Renal cortical epithelial cell (primary cell): ENCODE results near the gene NHSL1. TPM values are rescaled to one million over a fixed set of nuclear protein-coding genes. Genes with fewer than 3 reads are reported as not detected.

Source experiments
- DNase-seq: peaks from one replicate; pipeline ENCODE4 v3.0.0-alpha.2; 2011; ENCODE audit warnings: low read depth
- total RNA-seq: library from RNA; depleted of rRNA; stranded (reverse); fragments of >200 nt; gene quantifications from 2 replicates; pipeline ENCODE4 v1.2.3, GENCODE V29; 2014

Gene NHSL1
- total RNA-seq, 1 donor from 2014 or later, result 38.0 TPM

- peak; percentile 73 for DNase-seq
Measured at GRCh38 chr6:138428944-138429598, 70.2 kb downstream of the NHSL1 start.

DNA sequence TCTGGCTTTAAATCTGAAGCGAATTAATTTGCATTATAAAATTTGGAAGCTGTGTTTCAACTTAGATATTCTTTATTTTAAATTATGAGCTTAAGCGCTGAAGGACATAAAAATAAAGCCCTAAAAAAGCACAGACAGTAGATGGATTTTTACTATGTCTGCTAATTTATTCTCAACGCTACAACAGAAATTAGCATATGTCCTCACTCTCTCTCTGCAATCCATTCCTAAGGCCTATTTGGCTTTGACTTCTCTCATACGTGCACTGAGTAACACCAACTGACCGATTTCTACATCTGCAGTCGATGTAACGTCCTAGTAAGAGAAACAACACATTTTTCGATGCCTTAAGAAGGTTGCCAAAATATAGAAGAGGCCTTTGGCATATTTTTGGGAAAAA lies 71.6 kb downstream of the NHSL1 start:
- no peak for DNase-seq

DNA sequence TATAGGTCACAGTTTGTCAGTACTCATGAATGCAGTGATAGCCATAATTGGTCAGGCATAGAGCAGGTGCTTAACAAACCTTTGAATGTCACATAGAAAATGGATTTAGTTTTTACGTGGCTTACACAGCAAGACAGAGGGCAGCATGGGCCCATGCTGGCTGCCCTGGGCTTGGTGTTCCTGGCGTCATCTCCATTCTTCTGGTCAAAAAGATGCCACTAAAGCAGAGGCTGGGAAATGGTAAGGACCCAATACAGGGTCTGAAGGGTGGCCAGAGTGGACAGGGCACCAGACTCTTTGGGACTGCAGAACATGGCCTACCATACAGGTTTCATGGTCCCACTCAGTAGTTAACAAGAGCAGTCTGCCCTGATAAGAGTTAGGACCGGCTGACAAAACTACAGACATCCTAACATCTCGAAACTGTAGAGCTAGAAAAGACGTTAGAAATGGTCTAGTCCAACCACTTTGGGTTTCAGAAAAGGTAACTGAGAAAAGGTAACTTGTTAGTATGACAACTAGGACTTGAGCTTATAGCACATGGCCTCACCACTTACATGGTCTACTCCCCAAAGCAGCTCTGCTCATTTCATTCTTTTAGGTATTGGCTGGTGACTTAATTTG lies 72.7 kb downstream of the NHSL1 start:
- DNase-seq, result no peak

DNA sequence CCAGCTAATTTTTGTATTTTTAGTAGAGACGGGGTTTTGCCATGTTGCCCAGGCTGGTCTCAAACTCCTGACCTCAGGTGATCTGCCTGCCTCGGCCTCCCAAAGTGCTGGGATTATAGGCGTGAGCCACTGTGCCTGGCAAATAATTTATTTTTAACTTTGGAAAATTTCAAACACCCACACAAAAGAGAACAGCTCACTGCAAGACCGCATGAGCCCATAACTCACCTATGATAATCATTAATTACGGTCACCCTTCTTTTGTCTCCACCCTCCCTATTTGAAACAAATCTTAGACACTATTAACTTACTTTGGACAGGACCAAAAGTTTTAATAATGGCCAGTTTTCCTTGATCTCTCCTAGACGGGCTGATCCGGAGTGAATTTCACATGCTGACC lies 74.0 kb downstream of the NHSL1 start:
- DNase-seq, result peak; percentile 73

GRCh38 chr6:138424004-138424904 lies 75.0 kb downstream of the NHSL1 start:
- DNase-seq, result no peak

- no peak for DNase-seq
Measured at GRCh38 chr6:138422861-138423260, 76.4 kb downstream of the NHSL1 start.

DNA sequence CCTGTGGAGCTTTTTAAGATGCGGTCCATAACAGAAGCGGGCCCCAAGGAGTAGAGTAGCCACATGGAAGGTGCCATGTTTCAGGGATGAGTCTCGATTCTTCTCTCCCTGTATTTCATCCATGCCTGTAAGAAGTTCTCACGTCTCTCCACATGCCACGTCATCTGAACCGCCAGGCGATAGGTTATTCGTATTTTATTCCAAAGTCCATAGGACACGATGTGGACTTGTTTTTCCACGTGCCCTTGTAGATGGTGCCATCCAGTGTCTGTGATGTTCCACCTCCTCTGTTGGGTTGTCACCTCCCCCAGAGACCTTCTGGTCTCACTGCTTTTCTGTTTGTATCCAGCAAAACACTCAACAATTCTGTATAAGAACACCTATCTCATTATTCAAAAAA lies 77.7 kb downstream of the NHSL1 start:
- no peak for DNase-seq

DNA sequence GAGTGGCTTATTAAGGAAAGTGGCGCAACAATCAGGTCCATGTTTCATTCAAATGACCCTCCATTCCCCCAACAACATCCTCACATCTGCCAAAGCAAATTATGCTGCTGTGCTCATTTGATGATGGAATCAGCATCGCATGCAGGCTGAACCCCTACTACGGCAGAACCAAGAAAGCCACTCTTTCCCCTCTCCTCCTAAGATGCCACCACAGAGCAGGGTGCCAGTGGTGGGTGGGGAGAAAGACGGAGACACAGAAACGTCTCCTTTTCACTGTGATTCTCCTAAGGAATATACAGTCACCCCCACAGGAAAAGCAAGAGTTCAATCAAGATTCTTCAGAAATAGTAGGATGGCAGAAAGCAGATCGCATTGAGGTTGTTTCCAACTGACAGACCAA lies 78.2 kb downstream of the NHSL1 start:
- no peak for DNase-seq

- DNase-seq, result no peak
Measured at GRCh38 chr6:138420356-138420755, 78.9 kb downstream of the NHSL1 start.

DNA sequence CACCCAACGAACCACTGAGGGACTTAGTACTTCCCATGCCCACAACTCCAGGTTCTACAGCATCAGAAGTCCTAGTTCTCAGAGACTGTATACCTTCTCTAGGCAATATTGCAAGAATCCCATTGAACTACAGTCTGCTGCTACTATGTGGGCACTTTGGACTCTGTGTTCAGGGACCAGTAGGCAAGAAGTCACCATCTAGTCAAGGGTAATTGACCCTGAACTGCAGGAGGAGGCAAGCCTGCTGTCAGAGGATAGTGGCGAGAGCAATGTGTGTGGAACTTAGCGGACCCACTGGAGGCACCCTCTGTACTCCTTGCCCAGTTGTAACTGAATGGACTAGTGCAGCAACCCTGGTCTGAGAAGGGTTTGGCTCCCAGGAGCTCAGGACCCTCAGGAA lies 79.5 kb downstream of the NHSL1 start:
- no peak for DNase-seq

- DNase-seq, result no peak
Measured at GRCh38 chr6:138418118-138418742, 81.1 kb downstream of the NHSL1 start.

DNA sequence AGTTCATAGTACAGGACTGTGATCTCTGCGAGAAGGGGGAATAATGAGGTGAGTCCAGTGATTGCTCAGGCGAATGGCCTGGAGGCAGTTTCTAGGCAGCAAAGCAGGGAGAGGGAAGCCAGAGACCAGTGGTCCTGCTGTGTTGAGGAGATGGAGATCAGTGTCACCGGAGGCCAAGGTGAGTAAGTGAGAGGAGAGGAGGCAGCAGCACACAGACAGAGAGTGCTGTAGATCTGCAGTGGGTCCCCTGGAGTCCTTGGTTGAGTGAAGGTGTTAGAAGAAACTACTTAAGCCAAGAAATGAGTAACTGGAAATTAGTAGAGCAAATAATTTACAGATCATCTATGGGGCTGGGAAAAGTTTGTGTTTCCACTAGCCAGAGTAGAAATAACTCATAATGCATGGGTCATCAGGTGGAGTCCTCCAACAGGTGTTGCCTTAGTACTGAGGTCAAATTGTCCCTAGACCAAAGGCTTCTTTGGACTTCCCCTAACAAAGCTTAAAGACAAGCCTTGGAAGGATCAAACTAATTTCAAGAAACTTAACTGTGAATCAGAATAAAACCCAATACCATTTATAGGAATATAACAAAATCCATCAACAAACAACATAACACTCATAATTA lies 81.7 kb downstream of the NHSL1 start:
- DNase-seq, result peak; percentile 50

- no peak for DNase-seq
Measured at GRCh38 chr6:138416206-138416605, 83.1 kb downstream of the NHSL1 start.

DNA sequence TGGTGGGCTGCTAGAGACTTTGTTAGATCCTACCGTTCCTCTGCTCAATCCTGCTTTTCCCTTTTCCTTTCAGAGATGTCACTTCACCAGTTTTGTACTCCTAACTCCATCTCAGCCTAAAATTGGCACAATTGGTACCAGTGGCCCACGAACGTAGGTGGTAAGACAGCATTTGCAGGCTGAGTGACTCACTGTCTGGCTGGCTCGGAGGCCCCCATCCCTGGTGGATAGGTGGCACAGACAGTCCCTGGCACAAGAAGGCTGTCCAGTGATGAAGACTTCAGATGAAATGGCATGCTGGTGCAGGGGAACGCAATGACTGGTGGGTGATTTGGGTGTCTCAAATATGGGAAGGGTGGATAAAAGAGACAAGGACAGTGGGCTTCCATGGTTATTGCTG lies 84.2 kb downstream of the NHSL1 start:
- no peak for DNase-seq

DNA sequence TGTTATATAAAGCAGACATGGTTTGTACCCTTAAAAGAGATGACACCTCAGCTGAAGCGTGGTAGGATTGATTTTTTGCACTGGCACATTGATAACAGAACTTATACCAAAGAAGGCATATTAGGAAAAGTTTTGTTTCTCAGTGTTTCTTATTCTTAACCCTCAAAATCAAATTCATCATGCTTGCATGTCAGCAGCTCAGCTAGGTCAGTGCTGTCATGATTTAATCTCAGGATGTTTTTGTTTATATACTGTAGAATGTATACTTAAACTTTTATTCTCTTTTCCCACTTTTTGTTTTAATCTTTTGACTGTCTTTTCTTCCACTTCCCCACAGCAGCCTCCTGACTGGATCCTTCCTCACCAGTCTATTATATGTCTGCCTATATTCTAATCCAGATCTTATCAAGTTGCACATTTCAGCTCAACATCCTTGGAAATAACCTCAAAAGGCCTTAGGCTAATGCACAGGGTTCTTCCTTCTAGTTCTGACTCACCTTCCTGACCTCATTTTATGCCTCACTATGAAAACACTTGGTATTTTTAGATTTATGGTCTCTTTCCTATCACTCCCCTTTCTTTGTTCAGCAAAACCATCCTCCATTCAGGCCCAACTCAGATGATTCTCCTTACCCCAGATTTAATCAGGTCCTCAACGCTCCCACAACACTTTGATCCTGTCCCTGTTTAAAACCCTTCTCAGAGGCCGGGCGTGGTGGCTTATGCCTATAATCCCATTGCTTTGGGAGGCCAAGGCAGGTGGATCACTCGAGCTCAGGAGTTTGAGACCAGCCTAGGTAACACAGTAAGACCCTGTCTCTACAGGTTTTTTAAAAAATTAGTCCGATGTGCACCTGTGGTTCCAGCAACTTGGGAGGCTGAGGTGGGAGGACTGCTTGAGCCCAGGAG lies 88.1 kb downstream of the NHSL1 start:
- peak; percentile 63 for DNase-seq

- peak; percentile 64 for DNase-seq
Measured at GRCh38 chr6:138410048-138410735, 89.1 kb downstream of the NHSL1 start.

GRCh38 chr6:138406443-138406842 lies 92.9 kb downstream of the NHSL1 start:
- DNase-seq, result no peak

GRCh38 chr6:138405816-138406413 lies 93.4 kb downstream of the NHSL1 start:
- no peak for DNase-seq

DNA sequence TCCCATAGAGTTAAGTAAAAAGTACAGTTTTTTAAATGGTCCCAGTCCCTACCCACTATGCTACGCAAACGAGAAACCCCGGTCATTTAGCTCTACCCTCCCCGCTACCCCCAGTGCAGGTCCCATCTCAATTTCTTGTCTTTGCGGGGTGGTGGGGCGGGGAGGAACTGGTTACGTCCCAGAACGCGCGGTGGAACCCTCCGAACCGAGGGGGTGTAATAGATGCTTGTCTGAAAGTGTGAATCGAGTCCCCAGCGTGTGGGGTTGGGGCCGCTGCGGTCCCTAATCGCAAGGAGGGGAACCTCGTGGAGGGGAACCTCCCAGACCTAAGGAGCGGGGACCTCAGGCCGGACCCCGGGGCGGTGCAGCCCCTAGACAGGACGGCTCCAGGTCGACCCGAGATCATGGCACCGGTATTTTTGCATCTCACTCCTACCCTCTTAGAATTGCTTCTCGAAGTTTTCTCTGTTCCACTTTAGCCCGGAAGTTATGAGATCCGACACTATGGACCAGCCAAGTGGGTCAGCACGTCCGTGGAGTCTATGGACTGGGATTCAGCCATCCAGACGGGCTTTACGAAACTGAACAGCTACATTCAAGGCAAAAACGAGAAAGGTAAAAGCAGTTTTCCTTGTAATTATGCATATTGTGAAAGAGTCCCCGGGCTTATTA lies 94.5 kb downstream of the NHSL1 start:
- no peak for DNase-seq
